Activated naive CD4-positive, alpha-beta T cell treated with anti-CD3 and anti-CD28 coated beads, Interleukin-2, amount 50 U/mL, for 16 hours (primary cell): Measurements from ENCODE around the gene METTL26.
A peak's percentile ranks its signal among the peaks of the same experiment; 100 is the strongest.

Experiments
- DNase-seq: peaks from one replicate; pipeline ENCODE4 v3.0.0-alpha.2; 2020

The METTL26 gene

GRCh38 chr16:674968-675883, 39.1 kb upstream of the METTL26 start, which contains the start of gene RHBDL1:
TSS of gene RHBDL1 (plus strand) at chr16:675671. CDS start at chr16:675791, 120 bp downstream.
- DNase-seq, result no peak

GRCh38 chr16:674214-674881, 38.2 kb upstream of the METTL26 start:
- no peak for DNase-seq

GRCh38 chr16:673399-673991, 37.4 kb upstream of the METTL26 start:
- no peak for DNase-seq

- DNase-seq, result no peak
These were observed 36.7 kb upstream of the METTL26 start for GRCh38 chr16:672851-673250.

- no peak for DNase-seq
These were observed 36.3 kb upstream of the METTL26 start for GRCh38 chr16:672371-672770.

- DNase-seq, result no peak
These were observed 35.4 kb upstream of the METTL26 start for GRCh38 chr16:671353-672131.

- no peak for DNase-seq
These were observed 34.6 kb upstream of the METTL26 start for GRCh38 chr16:670485-671352.

- no peak for DNase-seq
These were observed 33.6 kb upstream of the METTL26 start for GRCh38 chr16:669666-670065.

GRCh38 chr16:668519-669171, 32.5 kb upstream of the METTL26 start:
- DNase-seq, result no peak

- DNase-seq, result peak; percentile 93
These were observed 31.8 kb upstream of the METTL26 start, which contains the start of gene RHOT2 for GRCh38 chr16:667780-668518. TSS of gene RHOT2 (plus strand) at chr16:668132. CDS start at chr16:668200, 68 bp downstream.

- no peak for DNase-seq
These were observed 31.1 kb upstream of the METTL26 start for GRCh38 chr16:667113-667779.

GRCh38 chr16:666572-666971, 30.5 kb upstream of the METTL26 start:
- no peak for DNase-seq

GRCh38 chr16:662597-662996, 26.5 kb upstream of the METTL26 start:
- DNase-seq, result no peak

- no peak for DNase-seq
These were observed 26.0 kb upstream of the METTL26 start for GRCh38 chr16:662095-662494.

GRCh38 chr16:661184-661821, 25.2 kb upstream of the METTL26 start:
- no peak for DNase-seq

GRCh38 chr16:660459-661183, 24.5 kb upstream of the METTL26 start:
- peak; percentile 69 for DNase-seq

GRCh38 chr16:660132-660458, 24.0 kb upstream of the METTL26 start:
- no peak for DNase-seq

GRCh38 chr16:659618-660017, 23.5 kb upstream of the METTL26 start:
- no peak for DNase-seq
